CD4-positive, alpha-beta T cell treated with Interleukin-6 for 4 hours (primary cell): Measurements from ENCODE around the gene PLEKHA5.

Experiments used
- DNase-seq: peaks from one replicate; pipeline ENCODE4 v3.0.0-alpha.2; 2020; ENCODE audit warnings: mixed read lengths

Gene PLEKHA5

GRCh38 chr12:19234171-19234704, 104.7 kb downstream of the PLEKHA5 start:
- DNase-seq: no peak

DNA sequence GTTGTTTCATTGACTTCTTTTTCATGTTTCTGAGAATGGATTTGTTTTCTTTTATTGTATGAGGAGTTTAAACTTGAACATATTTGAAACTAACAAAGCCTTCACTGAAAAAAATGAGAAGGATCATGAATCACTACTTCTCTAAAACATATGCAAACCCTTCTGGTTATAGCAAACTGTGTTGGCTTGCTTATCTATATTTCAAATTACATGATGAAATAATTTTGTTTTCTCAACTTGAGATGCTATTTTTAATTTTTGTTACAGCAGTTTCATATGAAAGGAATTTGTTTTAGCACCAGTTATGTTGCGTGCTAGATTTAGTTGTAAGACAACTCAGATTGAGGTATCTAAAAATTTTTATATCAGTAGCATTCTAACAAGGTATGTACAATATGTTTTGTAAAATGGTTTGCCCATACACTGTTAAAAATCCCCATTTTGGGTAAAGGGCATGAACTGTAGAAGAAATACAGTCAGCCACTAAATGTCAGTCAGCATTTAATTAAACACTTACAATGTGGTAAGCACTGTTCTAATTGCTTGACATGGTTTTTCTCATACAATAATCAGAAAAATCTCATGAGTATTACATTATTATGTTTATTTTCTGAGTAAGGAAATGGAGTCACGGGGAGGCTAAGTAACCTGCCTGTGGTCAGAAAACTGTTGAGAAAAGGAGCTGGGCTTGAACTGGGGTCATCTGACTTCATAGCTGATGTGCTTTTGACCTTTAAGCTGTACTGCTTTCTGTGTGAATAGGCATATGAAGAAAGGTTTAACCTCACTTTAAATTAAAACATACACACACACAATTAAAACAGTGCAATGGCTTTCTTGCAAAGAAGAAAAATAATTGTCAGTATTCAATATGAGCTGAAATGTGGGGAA, 105.7 kb downstream of the PLEKHA5 start:
- DNase-seq: no peak

DNA sequence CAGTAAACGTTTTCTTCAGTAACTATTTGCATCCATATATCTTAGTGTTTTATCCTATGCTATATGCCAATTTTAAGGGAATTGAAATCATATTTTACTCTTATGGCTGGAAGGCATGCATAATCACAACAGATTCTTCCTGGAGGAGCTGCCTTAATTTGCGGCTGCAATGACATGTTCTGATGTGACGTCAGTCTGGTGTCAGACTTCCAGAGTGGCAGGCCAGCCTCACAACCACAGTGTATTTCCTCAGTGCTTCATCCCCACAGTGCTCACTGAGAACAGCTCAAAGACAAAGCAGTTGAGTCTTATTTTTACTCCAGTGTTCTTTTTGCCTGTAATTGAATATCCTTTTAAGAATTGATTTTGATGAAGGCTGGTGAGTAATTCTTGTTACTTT, 107.1 kb downstream of the PLEKHA5 start:
- peak; percentile 4 for DNase-seq

DNA sequence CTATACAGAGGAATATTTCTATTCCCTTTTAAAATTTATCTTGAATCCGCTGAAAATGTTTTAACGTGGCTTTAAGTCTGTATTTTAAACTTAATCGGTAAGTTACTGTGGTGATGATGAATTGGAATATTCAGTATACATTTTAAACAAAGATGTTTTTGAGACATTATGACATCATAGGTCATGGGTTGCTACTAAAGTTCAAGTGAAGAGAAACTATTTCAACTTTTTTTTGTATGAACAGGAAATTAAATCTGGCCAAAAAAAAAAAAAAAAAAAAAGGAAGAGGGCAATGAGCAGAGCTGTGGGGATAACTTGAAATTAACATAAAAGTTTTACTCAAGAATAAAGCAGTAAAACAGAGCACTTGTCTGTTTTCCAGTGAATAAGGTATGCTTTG, 109.0 kb downstream of the PLEKHA5 start:
- no peak for DNase-seq

GRCh38 chr12:19239102-19239501, 109.6 kb downstream of the PLEKHA5 start:
- DNase-seq: no peak

DNA sequence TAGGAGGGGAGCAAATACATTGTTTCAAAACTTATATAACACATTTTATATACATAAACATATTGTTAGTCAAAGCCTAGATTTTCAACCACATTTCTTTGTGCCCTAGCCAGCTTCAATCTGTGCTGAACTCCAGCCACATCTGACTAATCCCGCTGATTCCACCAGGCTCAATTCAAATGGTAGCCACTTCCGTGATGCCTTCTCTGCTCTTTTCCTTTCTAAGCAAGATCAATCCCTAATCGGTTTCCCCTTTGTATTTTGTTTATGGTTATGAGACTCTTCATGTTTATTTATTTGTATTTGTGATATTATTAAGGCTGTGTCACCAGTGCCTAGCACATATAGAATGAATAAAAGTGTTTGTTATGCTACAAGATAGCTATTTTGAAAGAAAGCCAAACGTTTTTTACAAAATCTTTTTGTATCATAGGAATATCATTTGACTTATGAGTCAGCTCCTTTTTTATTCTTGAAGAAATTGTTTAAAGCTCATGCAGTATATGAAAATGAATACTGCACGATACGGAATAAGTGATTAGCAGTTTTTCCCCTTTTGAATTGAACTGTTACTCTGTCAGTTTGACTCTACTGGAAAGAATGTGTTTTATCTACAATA, 110.2 kb downstream of the PLEKHA5 start:
- DNase-seq: no peak

DNA sequence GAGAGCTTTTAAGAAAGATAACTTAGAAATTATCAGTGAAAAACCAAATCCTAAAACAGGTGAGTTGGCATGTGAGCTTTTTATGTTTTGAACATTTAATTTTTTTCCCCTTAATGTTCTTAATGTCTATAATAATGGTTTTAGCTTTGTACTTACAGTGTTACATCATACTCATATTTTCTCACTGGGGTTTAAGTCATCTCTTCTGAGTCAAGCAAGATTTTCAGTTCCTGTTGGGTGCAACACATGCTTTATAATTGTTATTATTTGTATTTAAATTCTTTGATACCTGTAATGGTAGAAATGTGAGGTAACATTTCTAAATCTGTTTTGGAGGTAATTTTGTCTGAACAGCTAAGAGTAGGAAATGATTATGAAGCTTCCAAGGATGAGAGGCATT, 113.0 kb downstream of the PLEKHA5 start:
- DNase-seq: no peak

DNA sequence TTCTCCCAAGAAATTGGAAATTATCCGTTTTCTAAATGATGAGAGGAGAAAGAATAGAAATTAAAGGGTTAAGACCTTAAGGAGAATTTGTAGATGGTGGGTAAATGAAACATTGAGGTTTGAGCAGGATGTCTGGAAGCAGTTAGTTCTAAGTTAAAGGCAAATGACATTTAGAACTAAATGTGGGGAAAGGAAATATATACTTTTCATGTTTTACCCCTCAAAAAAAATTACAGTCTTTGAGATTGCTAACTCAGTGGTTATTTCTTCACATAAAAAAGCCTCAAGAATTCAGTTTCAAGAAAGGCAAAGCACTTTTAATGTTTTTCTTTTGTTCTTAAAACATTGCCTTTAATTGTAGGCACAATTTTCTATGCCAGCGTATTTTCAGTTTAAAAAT, 114.0 kb downstream of the PLEKHA5 start:
- DNase-seq: no peak

- no peak for DNase-seq
These were observed 114.8 kb downstream of the PLEKHA5 start for GRCh38 chr12:19244312-19244711.

GRCh38 chr12:19245106-19245505, 115.6 kb downstream of the PLEKHA5 start:
- DNase-seq: no peak

GRCh38 chr12:19245666-19246065, 116.1 kb downstream of the PLEKHA5 start:
- no peak for DNase-seq

DNA sequence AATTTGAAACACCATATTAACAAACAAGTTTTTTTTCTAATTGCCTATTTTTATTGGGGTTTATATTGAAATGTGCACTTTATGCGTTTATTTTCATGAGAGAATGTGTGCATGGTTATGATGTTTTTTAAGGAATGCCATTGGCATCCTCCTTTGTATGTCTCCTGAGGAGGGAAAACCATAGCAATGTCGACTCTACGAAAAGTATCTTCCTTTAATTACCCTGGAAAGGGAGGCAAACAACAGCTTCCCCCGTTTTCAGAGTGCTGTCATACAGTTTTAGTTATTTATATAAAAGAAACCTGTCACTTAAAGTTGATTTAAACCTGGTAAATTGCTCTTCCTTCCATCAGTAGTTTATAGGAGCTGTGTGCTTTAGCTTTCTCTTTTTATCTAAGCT, 117.4 kb downstream of the PLEKHA5 start:
- DNase-seq: no peak

DNA sequence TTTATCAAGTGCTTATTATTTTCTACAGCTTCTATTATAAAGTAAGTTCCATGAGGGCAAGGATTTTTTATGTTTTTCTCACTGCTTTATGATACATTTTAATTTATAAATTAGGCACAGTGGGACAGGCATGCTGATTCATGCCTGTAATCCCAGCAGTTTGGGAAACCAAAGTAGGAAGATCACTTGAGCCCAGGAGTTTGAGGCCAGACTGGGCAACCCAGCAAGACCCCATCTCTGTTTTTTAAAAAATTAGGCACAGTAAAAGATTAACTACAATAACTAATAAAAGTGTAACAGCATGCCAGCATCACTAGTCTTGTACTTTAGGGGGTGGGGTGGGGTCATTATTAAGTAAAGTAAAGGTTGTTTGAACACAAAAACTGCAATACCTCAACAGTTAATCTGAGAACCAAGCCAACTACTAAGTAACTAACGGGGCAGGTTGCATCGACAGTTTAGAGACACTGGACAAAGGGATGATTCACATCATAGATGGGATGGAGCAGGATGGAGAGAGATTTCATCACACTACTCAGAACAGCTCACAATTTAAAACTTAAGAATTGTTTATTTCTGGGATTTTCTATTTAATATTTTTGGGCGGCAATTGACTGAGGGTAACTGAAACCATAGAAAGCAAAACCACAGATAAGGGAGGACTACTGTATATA, 119.5 kb downstream of the PLEKHA5 start:
- no peak for DNase-seq

DNA sequence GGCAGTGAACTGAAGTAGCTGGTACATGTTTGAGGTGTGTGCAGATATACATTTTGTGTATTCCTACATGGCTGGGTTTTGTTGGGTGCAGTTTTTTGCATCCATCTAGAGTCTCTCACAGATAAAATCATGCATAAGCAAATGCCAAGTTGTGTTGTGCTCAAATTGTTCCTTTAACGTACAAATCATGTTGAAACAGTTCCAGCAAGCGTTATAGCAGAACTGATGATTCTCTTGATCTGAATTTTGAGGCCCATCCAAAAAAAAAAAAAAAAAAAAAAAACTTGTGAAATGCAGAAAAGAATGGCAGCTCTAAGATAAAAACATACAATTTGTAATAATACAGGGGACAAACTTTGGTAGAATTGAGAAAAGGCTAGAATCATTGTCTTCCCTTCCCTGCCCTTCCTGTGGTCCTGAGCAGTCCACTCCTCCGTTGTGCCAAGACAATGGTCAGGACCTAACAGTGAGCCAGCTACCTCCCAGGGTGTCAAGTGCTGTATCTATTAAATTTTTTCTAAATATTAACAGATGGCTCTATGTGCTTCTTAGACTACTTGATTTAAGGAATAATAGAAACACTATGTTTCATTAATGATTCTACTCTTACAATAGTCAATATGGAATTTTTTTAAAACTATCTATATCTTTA, 122.1 kb downstream of the PLEKHA5 start:
- no peak for DNase-seq

DNA sequence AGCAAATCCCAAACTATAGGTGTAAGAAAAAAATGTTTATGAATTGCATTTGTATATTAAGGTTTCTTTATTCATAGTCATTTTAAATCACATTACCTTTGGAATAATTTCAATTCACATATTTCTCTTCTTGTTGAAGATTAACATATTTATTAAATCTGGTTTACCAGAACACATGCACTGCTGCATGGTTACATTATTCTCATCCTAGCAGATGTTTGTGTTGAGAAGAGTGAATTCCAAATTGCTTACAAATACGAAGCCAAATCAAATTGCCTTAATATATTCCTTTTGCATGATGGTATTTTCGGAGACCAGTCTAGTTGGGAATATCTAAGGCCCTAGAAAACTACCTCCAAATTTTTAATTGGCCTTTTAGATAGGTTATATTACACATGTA, 130.6 kb downstream of the PLEKHA5 start:
- no peak for DNase-seq

GRCh38 chr12:19261773-19262172, 132.2 kb downstream of the PLEKHA5 start:
- DNase-seq: no peak

DNA sequence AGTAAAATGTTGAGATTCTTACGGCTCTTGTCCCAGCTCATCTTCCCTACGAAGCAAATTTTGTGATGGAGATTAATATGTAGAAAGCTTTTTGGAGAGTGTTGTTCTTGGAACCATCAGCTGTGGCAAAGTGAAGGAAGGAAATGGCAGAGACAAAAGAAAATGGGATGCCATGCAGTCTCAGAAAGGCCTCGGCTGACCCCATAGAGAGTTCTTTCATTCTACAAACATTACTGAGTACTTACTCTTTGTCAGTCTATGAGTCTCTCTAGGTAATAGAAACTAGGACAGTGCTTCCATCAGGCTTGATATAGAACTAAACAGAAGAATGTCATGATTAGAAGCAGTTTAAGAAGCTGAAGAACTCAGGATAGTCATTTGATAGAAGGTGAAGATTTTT, 134.1 kb downstream of the PLEKHA5 start:
- DNase-seq: no peak

DNA sequence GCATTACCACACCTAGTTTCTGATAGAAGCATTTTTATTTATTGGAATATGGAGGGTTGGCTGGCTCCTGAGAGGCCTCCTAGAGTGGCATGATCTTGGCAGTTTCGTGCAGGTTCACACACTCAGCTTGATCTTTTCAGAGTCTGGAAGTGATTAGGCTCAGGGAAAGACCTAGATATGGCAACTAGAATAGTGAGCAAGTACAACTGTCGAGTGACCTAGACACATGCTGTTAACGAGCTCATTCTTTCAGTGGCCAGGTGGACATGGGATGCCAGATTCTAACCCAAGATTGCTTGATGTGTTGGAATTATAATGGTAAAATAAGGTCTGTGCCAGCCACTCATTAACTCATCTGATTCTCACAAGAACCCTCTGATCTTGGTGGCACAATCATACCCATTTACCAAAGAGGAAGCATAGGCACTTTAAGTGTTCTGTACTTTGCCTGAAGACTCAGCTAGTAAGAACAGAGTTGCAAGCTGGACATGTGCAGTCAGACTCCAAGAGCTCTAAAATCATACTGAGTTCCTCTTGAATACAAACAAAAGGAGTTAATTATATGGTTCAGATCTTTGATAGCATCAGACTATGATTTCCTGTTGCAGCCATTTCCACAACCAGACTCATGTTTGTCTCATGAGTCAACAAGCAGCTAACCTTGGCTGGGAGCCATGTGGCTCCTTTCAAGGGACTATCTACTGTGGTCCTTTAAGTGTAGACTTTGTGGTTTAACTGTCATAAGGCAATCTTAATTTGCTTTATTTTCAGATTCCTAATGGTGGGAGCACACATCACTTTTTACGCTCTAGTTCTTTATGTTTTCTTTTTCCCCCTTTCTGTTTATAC, 144.2 kb downstream of the PLEKHA5 start:
- peak; percentile 75 for DNase-seq

DNA sequence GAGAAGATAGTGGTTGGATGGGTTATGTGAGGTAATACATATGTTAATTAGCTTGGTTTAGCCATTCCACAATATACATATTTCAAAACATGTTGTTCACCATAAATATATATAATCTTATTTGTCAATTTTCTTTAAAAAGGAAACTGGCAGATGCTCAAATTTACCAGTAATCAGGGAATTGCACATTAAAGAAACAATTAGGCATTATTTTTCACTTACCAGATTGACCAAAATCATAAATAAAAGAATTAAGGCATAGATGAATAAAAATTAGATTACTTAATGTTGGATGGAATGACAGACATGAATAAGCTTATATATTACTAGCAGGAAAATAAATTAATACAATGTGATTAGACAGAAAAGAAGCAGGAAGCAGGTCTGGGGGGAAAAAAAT, 147.2 kb downstream of the PLEKHA5 start:
- DNase-seq: no peak

DNA sequence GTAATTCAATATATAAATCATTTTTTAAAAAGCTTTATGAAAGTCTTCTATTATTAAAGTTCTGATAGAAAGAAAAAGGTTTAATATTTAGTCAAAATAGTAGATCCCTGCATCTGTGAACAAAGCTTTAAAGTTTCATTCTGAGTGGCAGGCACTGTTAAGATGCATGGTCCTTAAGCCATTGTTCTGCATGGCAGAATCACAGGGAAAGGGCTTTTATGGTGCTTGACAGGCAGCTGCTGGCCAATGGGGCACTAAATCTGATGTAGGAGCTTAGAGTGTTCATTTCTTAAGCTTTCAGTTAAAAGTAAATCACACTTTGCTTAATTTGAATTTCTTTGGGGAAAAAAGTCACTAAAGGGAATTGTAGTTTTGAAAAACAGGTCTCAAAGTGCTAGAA, 148.2 kb downstream of the PLEKHA5 start:
- DNase-seq: no peak

DNA sequence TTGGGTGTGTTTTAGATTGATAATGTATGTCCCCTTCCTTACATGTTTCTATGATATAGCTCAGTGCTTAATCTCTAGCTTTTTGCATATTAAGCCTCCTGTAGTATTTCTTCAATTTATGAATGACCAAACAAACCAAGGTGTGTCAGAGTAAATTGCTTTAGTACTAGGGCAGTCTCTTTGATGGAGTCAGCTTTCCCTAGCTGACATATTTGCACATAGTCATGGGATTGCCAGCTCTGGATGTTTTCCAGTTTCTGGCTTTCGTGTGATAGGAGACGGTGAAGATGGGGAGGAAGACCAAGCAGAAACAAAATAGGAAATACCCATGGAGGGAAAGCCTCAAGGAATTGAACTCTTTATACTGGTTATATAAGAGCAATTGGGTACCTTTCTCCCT, 148.9 kb downstream of the PLEKHA5 start:
- DNase-seq: no peak

- no peak for DNase-seq
These were observed 152.7 kb downstream of the PLEKHA5 start for GRCh38 chr12:19282133-19282699.
